ENCODE data around the gene PREX1.

- TF ChIP-seq CTCF (conservative IDR thresholded peaks at IDR 0.05; ENCODE audit: low read length) (no peak), EZH2phosphoT487 (IDR thresholded peaks at IDR 0.05; ENCODE audit: borderline replicate concordance, low read depth, low read length) (no peak)
These were observed 9.2 kb upstream of the PREX1 start for GRCh38 chr20:48837014-48837413.

All from OCI-LY7 (cell line).